ENCODE results near the gene RARB.

The RARB gene

DNA sequence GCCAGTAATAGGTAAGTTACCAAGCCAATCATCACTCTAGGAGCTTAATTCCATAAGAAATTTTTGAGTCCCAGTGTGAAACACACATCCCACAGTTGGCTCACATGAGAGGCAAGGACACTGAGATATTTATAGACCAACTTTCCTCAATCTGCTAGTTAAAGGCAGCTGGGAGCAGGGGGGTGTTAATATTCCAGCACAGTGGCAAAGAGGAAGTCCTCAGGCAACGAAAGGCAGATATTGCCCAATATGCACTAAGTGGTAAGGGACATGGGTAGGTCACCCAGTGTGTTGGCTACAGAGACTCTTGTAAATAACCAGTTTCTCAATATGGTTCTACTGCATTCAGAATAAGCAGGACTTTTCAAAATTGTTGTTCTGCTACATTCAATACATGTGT, 175.6 kb downstream of the RARB start:
- DNase-seq (ENCODE audit: low read depth in 2 of 2): no peak

DNA sequence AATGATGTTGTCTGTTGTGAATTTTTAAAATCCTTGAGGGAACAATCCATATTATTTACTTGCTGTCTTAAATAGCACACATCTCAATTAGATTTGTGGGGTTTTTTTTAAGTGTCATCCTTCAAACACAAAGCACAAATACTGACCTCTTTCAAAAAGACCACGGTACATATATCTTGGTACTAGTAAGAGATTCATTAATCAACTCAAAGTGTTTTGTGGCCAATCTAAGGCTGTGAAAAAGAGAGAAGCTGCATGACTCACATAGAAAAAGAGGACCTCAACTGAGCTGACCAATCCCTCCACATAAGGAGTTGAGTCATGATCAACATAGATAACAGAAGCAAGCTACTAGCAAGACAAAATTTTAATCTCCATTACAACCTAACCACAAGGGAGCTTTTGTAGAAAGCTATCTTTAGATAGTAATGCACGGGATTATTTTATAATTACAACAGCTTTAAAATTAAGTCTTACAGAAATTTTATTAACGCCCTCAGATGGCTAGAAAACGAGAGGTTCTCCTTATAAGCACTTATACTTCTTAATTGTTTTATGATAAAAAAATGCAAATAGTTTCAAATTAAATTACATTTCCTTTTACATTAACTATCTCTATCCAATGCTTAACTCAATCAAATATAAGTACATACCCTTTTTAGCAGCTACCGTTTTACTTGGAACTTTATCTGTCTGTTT, 176.2 kb downstream of the RARB start:
- DNase-seq (ENCODE audit: low read depth in 2 of 2): no peak

DNA sequence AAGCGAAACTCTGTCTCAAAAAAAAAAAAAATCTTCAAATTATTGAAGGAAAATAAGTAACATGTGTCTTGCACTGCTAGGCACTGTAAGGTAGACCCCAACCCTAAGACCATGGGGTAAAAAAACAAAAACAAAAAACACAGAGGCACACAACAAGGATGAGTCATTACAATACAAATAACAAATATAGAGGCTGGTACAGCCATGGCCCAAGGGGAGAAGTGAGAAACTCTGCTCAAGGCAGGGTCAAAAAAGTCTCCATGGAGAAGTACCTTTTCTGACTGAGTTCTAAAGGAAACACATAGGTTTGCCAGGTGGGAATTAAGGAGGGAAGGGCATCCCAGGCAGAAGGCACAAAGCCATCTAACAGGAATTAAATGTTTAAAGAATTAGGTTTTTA, 182.1 kb downstream of the RARB start:
- no peak for DNase-seq (ENCODE audit: low read depth in 2 of 2)

DNA sequence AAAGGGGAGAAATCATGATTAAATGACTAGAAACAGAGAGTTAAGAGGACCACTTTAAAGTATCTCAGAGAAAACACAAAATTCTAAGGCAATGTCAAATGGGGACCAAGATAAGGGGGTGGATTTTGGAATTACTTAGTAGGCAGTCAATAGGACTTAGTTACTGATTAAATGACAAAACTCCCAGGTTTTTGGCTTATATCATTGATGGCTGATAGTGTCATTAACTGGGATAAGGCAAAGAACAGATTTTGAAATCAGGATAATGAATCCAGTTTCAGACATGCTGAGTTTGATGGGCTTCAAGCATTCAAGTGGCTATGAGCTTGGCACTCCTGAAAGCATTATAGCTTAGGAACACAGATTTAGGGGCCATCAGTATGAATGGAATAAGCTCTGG, 182.7 kb downstream of the RARB start:
- no peak for DNase-seq (ENCODE audit: low read depth in 2 of 2)

DNA sequence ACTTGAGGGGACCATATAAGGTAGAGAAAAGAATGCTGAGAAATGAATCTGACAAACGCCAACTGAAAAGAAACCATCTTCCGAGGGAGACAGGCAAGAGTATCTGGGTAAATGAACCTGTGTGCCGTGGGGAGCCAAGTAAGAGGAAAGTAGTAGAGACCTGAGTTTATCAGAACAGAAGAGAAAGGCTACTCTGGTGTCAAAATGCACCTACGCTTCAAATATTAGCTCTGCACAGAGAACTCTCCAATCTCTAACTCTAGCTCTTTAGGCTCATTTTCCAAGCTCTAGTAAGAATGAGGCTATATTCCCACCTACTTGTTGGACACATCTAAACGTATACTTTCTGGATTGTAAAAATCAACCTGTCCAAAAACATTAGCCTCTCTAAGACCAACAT, 183.1 kb downstream of the RARB start:
- DNase-seq (ENCODE audit: low read depth in 2 of 2): no peak

DNA sequence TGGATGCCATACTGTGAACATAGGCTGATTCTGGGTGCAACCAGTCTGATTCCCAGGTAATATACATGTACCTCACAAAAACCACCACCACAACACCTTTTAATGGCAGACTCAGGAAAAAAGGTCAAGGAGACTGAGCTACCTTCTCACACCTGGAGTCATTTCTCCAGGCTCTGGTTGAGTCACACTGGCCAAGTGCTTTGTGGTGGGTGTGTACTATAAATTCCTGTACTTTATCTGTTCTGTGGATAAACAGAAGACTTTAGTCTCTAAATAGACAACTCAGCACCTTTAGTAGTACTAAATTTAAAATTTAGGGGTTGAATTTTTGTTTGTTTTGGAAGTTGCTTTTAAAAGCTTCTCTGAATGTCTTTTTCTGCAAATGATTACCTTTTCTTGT, 190.0 kb downstream of the RARB start:
- DNase-seq (ENCODE audit: low read depth in 2 of 2): no peak

DNA sequence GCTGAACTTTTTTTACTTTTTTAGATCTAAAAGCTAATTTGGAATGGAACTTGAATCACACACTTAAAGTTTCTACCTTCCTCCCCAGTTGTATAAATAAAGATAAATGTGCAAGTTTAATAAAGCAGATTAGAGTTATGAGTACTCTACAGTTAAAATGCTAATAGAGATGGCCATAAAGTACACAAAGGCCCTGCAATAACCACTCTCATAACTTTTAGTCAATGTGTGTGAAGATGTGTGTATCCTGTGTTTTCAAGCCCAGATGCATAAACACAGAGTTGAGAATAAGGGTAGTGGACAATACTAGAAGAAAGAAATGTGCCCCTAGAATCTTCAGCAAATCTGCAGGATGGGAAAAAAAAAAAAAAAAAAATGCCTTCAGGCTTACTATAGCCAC, 191.3 kb downstream of the RARB start:
- no peak for DNase-seq (ENCODE audit: low read depth in 2 of 2)

DNA sequence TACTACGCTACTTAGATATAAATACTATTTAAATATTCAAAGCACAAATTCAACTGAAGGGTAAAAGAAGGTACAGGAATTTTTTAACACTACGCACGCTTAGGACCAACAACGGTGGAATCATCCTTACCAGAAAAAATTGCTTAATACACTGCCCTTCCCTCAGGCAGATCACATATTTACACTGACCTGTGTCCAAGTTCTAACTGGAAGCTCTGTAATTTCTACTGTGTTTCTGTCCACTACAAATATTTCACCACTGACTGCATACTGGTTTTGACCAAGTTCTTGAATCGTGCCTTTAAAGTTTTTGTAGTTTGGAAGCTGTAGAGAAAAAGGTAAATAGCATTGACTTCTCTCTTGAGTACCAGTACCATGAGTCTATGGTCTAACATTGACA, 192.4 kb downstream of the RARB start:
- no peak for DNase-seq (ENCODE audit: low read depth in 2 of 2)

DNA sequence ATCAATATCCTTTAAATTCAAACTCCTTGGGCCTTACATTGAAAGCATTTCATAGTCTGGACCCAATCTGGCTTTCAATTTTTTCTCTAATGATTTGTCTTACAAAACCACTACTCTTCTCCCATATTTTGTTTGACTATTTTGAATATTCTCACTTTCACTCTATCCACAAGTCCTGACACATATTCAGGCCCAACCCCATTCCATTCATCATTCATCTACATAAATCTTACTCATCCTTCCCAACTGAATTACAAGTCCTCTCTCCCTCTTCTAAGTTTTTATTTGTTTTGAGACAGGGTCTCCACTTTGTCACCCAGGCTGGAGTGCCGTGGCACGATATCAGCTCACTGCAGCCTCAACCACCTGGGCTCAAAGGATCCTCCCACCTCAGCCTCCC, 193.0 kb downstream of the RARB start:
- no peak for DNase-seq (ENCODE audit: low read depth in 2 of 2)

DNA sequence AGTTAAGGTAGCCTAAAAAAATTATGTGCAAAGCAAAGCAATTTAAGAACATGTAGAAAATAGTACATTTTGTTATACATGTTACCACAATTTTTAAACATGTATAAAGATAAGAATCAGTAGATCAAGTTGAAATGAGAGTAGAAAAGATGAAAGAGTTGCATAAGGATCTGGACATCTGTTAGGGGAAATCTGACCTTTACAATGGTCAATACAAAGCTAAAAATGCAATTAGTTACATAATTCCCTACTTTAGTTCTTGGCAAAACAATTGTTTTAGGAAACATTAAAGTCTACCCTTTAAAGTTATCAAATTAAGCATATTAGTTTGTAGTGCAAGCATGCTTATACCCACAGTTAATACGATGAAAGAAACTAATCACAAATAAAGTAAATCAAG, 203.9 kb downstream of the RARB start:
- DNase-seq (ENCODE audit: low read depth in 2 of 2): no peak

DNA sequence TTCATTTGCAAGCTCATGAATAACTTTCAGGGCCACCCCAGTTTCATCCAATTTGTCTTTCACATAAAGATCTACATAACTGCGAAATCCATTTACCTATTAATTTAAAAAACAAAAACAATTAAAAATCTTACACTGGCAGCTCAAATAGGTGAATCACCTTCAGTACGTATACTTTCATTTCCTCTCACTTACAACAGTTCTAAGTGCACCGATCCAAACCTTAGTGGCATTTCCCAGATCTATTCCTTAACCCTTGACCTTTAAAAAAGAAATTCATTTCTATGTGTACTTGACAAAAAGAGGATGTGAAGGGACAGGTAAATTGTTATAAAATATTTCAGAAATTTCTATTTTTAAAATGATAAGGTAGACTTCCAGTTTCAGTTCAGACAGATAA, 205.9 kb downstream of the RARB start:
- no peak for DNase-seq (ENCODE audit: low read depth in 2 of 2)

DNA sequence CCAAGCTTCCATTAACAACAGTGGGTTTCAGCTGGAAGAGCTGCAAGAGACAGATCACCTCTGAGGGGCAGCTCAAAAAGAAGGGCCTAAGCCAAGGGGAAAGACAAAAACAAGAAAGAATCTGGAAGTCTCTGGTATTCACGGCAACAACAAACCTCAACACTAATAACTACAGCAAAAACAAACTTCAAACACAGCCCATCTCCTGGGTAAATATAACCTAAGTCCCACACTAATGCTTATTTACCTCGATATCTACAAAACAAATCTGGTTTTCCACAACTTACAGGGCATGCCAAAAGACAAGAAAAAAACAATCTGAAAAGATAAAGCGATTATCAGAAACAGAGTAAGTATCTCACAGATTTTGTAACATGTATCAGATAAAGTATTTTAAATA, 207.0 kb downstream of the RARB start:
- no peak for DNase-seq (ENCODE audit: low read depth in 2 of 2)

Measured in stimulated activated CD8-positive, alpha-beta memory T cell treated with anti-CD3 and anti-CD28 coated beads, Interleukin-2, amount 100 ng/mL, for 1 hour (primary cell).